K562 (cell line): ENCODE measurements around the gene TRIP11. TPM values are rescaled to one million over a fixed set of nuclear protein-coding genes. Genes with fewer than 3 reads are reported as not detected.

Source experiments
- ATAC-seq: fragments of 200-7000 bp; cut with Tn5 transposase; 3 replicates; pipeline ENCODE4 v1.9.1; 2020; ENCODE audit warnings: moderate library complexity
- BruUV-seq: library from RNA; stranded (reverse); fragments of 400-500 nt; replicated peaks from 2 replicates; lab custom pipeline; 2021; lab: Mats Ljungman, UMichigan
- CTCF ChIA-PET: fragments of 300-600 bp; formaldehyde crosslinking; extraction: SDS; loops from one replicate; lab custom pipeline; 2021; ENCODE audit warnings: low intra/inter-chr PET ratio; lab: Yijun Ruan, JAX
- POLR2A ChIA-PET: fragments of 300-600, 350-650 bp; sonication (Branson Sonifier 250); formaldehyde crosslinking; extraction: SDS; loops from one replicate; lab custom pipeline; 2021; ENCODE audit warnings: antibody characterized with exemption, inconsistent platforms; lab: Yijun Ruan, JAX
- DNase-seq, 4 experiments: peaks; one replicate each; pipeline versions ENCODE4 v3.0.0 to v3.0.0-alpha.2; 2011 to 2018; ENCODE audit warnings: low spot score in 3 of 4, mixed read lengths in 3 of 4; ENCODE audit errors: extremely low read depth in 1 of 4
- FAIRE-seq: peaks from 2 replicates; lab custom pipeline; 2011; peaks lifted over from hg19 to GRCh38; lab: Jason Lieb, UNC
- H2AFZ ChIP-seq: 2 replicates; pipeline ENCODE4 v1.6.0; 2011; ENCODE audit warnings: low read depth, low read length, control low read depth, inconsistent platforms
- H3K27ac ChIP-seq: fragments of 200-600 bp; 3 replicates; pipeline ENCODE4 v1.8.0; 2011; ENCODE audit warnings: low read depth, mild to moderate bottlenecking, control low read depth, inconsistent platforms, low read length, moderate library complexity, mixed read lengths; ENCODE audit errors: extremely low read depth
- H3K27me3 ChIP-seq, 2 experiments: fragments of 300-600 bp in 1 of 2; 2 replicates in 1 of 2; 3 replicates in 1 of 2; pipeline versions ENCODE4 v1.6.0 to v1.8.0; 2011; ENCODE audit warnings: inconsistent platforms in 2 of 2, low read length in 2 of 2, mild to moderate bottlenecking in 1 of 2, mixed read lengths in 1 of 2, moderate library complexity in 1 of 2; ENCODE audit not compliant: control insufficient read depth in 2 of 2, insufficient read depth in 2 of 2
- H3K36me3 ChIP-seq: fragments of 300-600 bp; 3 replicates; pipeline ENCODE4 v1.8.0; 2011; ENCODE audit warnings: mild to moderate bottlenecking, low read length, inconsistent platforms; ENCODE audit not compliant: control insufficient read depth, insufficient read depth
- H3K4me1 ChIP-seq, 2 experiments: fragments of 200-600 bp in 1 of 2; replicated peaks in 1 of 2; 2 replicates in 1 of 2; 3 replicates in 1 of 2; pipeline versions ENCODE4 v1.5.1 to v1.8.0; 2011; ENCODE audit warnings: inconsistent platforms in 2 of 2, low read length in 2 of 2, mild to moderate bottlenecking in 1 of 2, mixed read lengths in 1 of 2, moderate library complexity in 1 of 2; ENCODE audit not compliant: control insufficient read depth in 2 of 2, insufficient read depth in 2 of 2
- H3K4me2 ChIP-seq: 2 replicates; pipeline ENCODE4 v1.6.1; 2011; ENCODE audit warnings: low read length, control low read depth, inconsistent platforms, mixed read lengths; ENCODE audit not compliant: insufficient read depth
- H3K4me3 ChIP-seq: fragments of 200-600 bp; sonication (generic), shearing (Covaris generic); 2 replicates; pipeline ENCODE4 v1.5.1; 2016; ENCODE audit warnings: control low read depth, inconsistent platforms
- H3K79me2 ChIP-seq: fragments of 200-600 bp; 3 replicates; pipeline ENCODE4 v1.8.0; 2011; ENCODE audit warnings: low read length, inconsistent platforms; ENCODE audit not compliant: control insufficient read depth, insufficient read depth
- H3K9ac ChIP-seq, 2 experiments: 2 replicates each; pipeline versions ENCODE4 v1.6.0 to v1.6.1; 2011; ENCODE audit warnings: low read depth in 2 of 2, low read length in 2 of 2, control low read depth in 1 of 2, inconsistent platforms in 1 of 2, mild to moderate bottlenecking in 1 of 2, mixed read lengths in 1 of 2; ENCODE audit not compliant: insufficient read depth in 1 of 2
- H3K9me1 ChIP-seq: one replicate; pipeline ENCODE4 v1.6.0; 2011; ENCODE audit warnings: inconsistent platforms, mild to moderate bottlenecking, low read length, moderate library complexity; ENCODE audit not compliant: control insufficient read depth, insufficient read depth
- H3K9me3 ChIP-seq: replicated peaks from 2 replicates; pipeline ENCODE4 v1.5.1; 2011; ENCODE audit warnings: low read depth, low read length, inconsistent platforms; ENCODE audit not compliant: control insufficient read depth, insufficient read depth
- H4K20me1 ChIP-seq: replicated peaks from 2 replicates; pipeline ENCODE4 v1.6.1; 2011; ENCODE audit warnings: low read length, inconsistent platforms, mixed read lengths; ENCODE audit not compliant: control insufficient read depth, insufficient read depth
- DEAF1 ChIP-seq: fragments of 450-650 bp; formaldehyde crosslinking; IDR thresholded peaks from 2 replicates; pipeline ENCODE4 v1.4.0; 2020; ENCODE audit warnings: mild to moderate bottlenecking, moderate library complexity
- ELK1 ChIP-seq: sonication (generic); formaldehyde crosslinking; IDR thresholded peaks from 2 replicates; pipeline ENCODE4 v1.8.1; 2022; ENCODE audit warnings: missing genetic modification reagents
- FOXP4 ChIP-seq: sonication (generic); formaldehyde crosslinking; IDR thresholded peaks from 2 replicates; pipeline ENCODE4 v1.8.0; 2022; ENCODE audit warnings: mild to moderate bottlenecking, missing genetic modification reagents, borderline replicate concordance
- HLTF ChIP-seq: fragments of 450-650 bp; IDR thresholded peaks from 2 replicates; pipeline ENCODE4 v1.6.1; 2016
- MAZ ChIP-seq, 2 experiments: fragments of 450-650 bp in 1 of 2; sonication (generic) in 1 of 2; formaldehyde crosslinking; IDR thresholded peaks in 1 of 2; conservative IDR thresholded peaks in 1 of 2; 2 replicates each; pipeline versions ENCODE4 v1.4.0 to v1.5.0; 2020; ENCODE audit warnings: mild to moderate bottlenecking in 1 of 2, missing genetic modification reagents in 1 of 2
- MITF ChIP-seq: IDR thresholded peaks from 2 replicates; pipeline ENCODE4 v1.6.1; 2014; ENCODE audit warnings: antibody characterized with exemption
- TAF15 ChIP-seq: fragments of 200-400 bp; formaldehyde crosslinking; IDR thresholded peaks from 2 replicates; pipeline ENCODE4 v1.6.1; 2017; ENCODE audit warnings: mild to moderate bottlenecking, low read depth, low read length, moderate library complexity
- ZNF217 ChIP-seq: sonication (generic); formaldehyde crosslinking; IDR thresholded peaks from 2 replicates; pipeline ENCODE4 v1.8.0; 2022; ENCODE audit warnings: mild to moderate bottlenecking, missing genetic modification reagents
- WGBS: fragments of 100-300 bp; shearing (Covaris generic); methylation state at CpG from one replicate; pipeline ENCODE4 v1.1.6; 2016; ENCODE audit warnings: low coverage, mixed read lengths; ENCODE audit not compliant: insufficient coverage; ENCODE audit errors: missing lambda C conversion rate; 5-methylcytosine and 5-hydroxymethylcytosine counted together
- in situ Hi-C: fragments of 300-500 bp; cut with MboI; formaldehyde crosslinking; loops from 4 replicates; pipeline ENCODE4 v1.15.0; 2018; ENCODE audit warnings: inconsistent platforms, mixed read lengths
- intact Hi-C: fragments of 100-400 bp; cut with micrococcal nuclease; formaldehyde crosslinking; loops from 2 replicates; pipeline ENCODE4 v1.14.2; 2022
- polyA plus RNA-seq, 8 experiments: library from polyadenylated mRNA; depleted of rRNA in 4 of 8; stranded (reverse) in 5 of 8; unstranded in 3 of 8; fragments of >200 nt; fragmentation: Nextera tagmentation in 2 of 8; fragmentation: Illumina TruSeq in 1 of 8; extraction: Ambion mirVana in 2 of 8; extraction: Trizol in 1 of 8; gene quantifications; 2 replicates each; pipeline versions ENCODE4 v1.2.1 to v1.2.3, GENCODE V29; 2011 to 2014; ENCODE audit warnings: inconsistent platforms in 1 of 8, missing spikeins in 1 of 8
- total RNA-seq, 7 experiments: library from RNA; depleted of rRNA in 6 of 7; stranded (reverse); fragments of >200 nt in 6 of 7; fragmentation: Illumina TruSeq in 2 of 7; extraction: Trizol in 2 of 7; gene quantifications; 2 replicates each; pipeline versions ENCODE4 v1.2.1 to v1.2.3, GENCODE V29; 2011 to 2021; ENCODE audit warnings: low replicate concordance in 1 of 7

TRIP11 gene
- total and polyA plus RNA-seq, 9 of the 15 experiments (the other 6 are each of a cell fraction or from before 2014, with no cell fraction given): 4.0 to 20.0 (median 10.9) TPM

GRCh38 chr14:91987192-91987591 is 52.7 kb downstream of the TRIP11 start:
- Histone ChIP-seq H3K4me1 (no peaks in the 10 kb centered on the region), H4K20me1 (no peaks in the 10 kb centered on the region), H3K4me3 (no peak overlapping the region), H3K4me2 (no peak overlapping the region), H3K27me3 (no peaks in the 10 kb centered on the region), H3K79me2 (no peaks in the 10 kb centered on the region), H3K9me3 (no peaks in the 10 kb centered on the region)
- no peak for FAIRE-seq
- ChIA-PET CTCF (no interaction called here), POLR2A (no interaction called here)
- BruUV-seq: no TSS peak
- no peak for TF ChIP-seq ELK1 (CRISPR knock-in tag)
- no peak for TF ChIP-seq TAF15
- no peak for TF ChIP-seq MITF
- no peak for TF ChIP-seq MAZ (CRISPR knock-in tag; conservative IDR thresholded peaks at IDR 0.05 in 1 of 2, IDR thresholded peaks at IDR 0.05 in 1 of 2)
- no peak for TF ChIP-seq HLTF
- TF ChIP-seq FOXP4 (CRISPR knock-in tag): no peak
- TF ChIP-seq ZNF217: no peak
- no peak for TF ChIP-seq DEAF1
- TF ChIP-seq, all 486 proteins: peak for 0
- H3K27ac ChIP-seq: no peak overlapping the region
- ATAC-seq (no peak), DNase-seq (no peak)
- H3K36me3 ChIP-seq: peaks cover 59% of the 10 kb centered on the region
- 100% methylated on average over 3 of the region's 3 CpGs for WGBS
- H2AFZ ChIP-seq: no peak overlapping the region
- H3K9me1 ChIP-seq: no peaks in the 10 kb centered on the region
- in situ Hi-C loops (no loop called here), intact Hi-C loops (no loop called here)
- no peak overlapping the region for H3K9ac ChIP-seq
